Measurements from ENCODE around the gene RPLP1.

Gene RPLP1

GRCh38 chr15:69421498-69421897, 31.1 kb upstream of the RPLP1 start:
- peaks cover 31% of the 10 kb centered on the region for H3K79me2 ChIP-seq (ENCODE audit: low read length)
- no peak overlapping the region for H3K4me2 ChIP-seq (ENCODE audit: low read length)
- H3K4me1 ChIP-seq (ENCODE audit: low read length), result no peaks in the 10 kb centered on the region
- H3K9me3 ChIP-seq (ENCODE audit: insufficient read depth, low read length), result no peaks in the 10 kb centered on the region
- H3K9ac ChIP-seq (ENCODE audit: low read length), result no peak overlapping the region
- no peak overlapping the region for H2AFZ ChIP-seq (ENCODE audit: low read depth, low read length)
- no peak overlapping the region for H3K4me3 ChIP-seq (ENCODE audit: low read length)
- 0 out of 2 replicates have a peak, but pooled peaks cover 3% of the 10 kb centered on the region for H4K20me1 ChIP-seq (ENCODE audit: insufficient read depth, low read length)
- TF ChIP-seq CTCF (IDR thresholded peaks at IDR 0.05; ENCODE audit: low read depth, low read length) (no peak), EZH2phosphoT487 (IDR thresholded peaks at IDR 0.05; ENCODE audit: low read depth) (no peak)
- H3K36me3 ChIP-seq (replicated peaks; ENCODE audit: low read depth, low read length), result peaks cover 78% of the 10 kb centered on the region
- no peaks in the 10 kb centered on the region for H3K27me3 ChIP-seq (ENCODE audit: low read depth, low read length)
- H3K27ac ChIP-seq (ENCODE audit: low read length), result no peak overlapping the region

- Histone ChIP-seq H4K20me1 (ENCODE audit: insufficient read depth, low read length) (0 out of 2 replicates have a peak, but pooled peaks cover 3% of the 10 kb centered on the region), H3K4me1 (ENCODE audit: low read length) (no peaks in the 10 kb centered on the region), H2AFZ (ENCODE audit: low read depth, low read length) (no peak overlapping the region), H3K4me3 (ENCODE audit: low read length) (no peak overlapping the region), H3K27me3 (ENCODE audit: low read depth, low read length) (no peaks in the 10 kb centered on the region), H3K9me3 (ENCODE audit: insufficient read depth, low read length) (no peaks in the 10 kb centered on the region), H3K79me2 (ENCODE audit: low read length) (peaks cover 23% of the 10 kb centered on the region), H3K27ac (ENCODE audit: low read length) (no peak overlapping the region), H3K9ac (ENCODE audit: low read length) (no peak overlapping the region), H3K4me2 (ENCODE audit: low read length) (no peak overlapping the region), H3K36me3 (replicated peaks; ENCODE audit: low read depth, low read length) (peaks cover 81% of the 10 kb centered on the region)
- no peak for TF ChIP-seq EZH2phosphoT487 (IDR thresholded peaks at IDR 0.05; ENCODE audit: low read depth)
- TF ChIP-seq CTCF (IDR thresholded peaks at IDR 0.05; ENCODE audit: low read depth, low read length), result no peak
Observed at GRCh38 chr15:69422336-69422895, 30.2 kb upstream of the RPLP1 start.

- no peaks in the 10 kb centered on the region for H3K9me3 ChIP-seq (ENCODE audit: insufficient read depth, low read length)
- peaks cover 10% of the 10 kb centered on the region for H3K79me2 ChIP-seq (ENCODE audit: low read length)
- H3K4me2 ChIP-seq (ENCODE audit: low read length), result no peak overlapping the region
- H3K9ac ChIP-seq (ENCODE audit: low read length), result no peak overlapping the region
- H3K36me3 ChIP-seq (replicated peaks; ENCODE audit: low read depth, low read length), result peaks cover 77% of the 10 kb centered on the region
- H2AFZ ChIP-seq (ENCODE audit: low read depth, low read length), result no peak overlapping the region
- H4K20me1 ChIP-seq (ENCODE audit: insufficient read depth, low read length), result no peaks in the 10 kb centered on the region
- TF ChIP-seq CTCF (IDR thresholded peaks at IDR 0.05; ENCODE audit: low read depth, low read length) (no peak), EZH2phosphoT487 (IDR thresholded peaks at IDR 0.05; ENCODE audit: low read depth) (no peak)
- H3K4me1 ChIP-seq (ENCODE audit: low read length), result no peaks in the 10 kb centered on the region
- no peak overlapping the region for H3K4me3 ChIP-seq (ENCODE audit: low read length)
- no peaks in the 10 kb centered on the region for H3K27me3 ChIP-seq (ENCODE audit: low read depth, low read length)
- no peak overlapping the region for H3K27ac ChIP-seq (ENCODE audit: low read length)
Observed at GRCh38 chr15:69424001-69424400, 28.6 kb upstream of the RPLP1 start.

GRCh38 chr15:69424748-69425413, 27.7 kb upstream of the RPLP1 start:
- TF ChIP-seq CTCF (IDR thresholded peaks at IDR 0.05; ENCODE audit: low read depth, low read length), result no peak
- TF ChIP-seq EZH2phosphoT487 (IDR thresholded peaks at IDR 0.05; ENCODE audit: low read depth), result no peak
- Histone ChIP-seq H3K27ac (ENCODE audit: low read length) (no peak overlapping the region), H3K36me3 (replicated peaks; ENCODE audit: low read depth, low read length) (peaks cover 77% of the 10 kb centered on the region), H3K9ac (ENCODE audit: low read length) (no peak overlapping the region), H4K20me1 (ENCODE audit: insufficient read depth, low read length) (no peaks in the 10 kb centered on the region), H3K4me2 (ENCODE audit: low read length) (no peak overlapping the region), H3K4me1 (ENCODE audit: low read length) (no peaks in the 10 kb centered on the region), H3K27me3 (ENCODE audit: low read depth, low read length) (no peaks in the 10 kb centered on the region), H2AFZ (ENCODE audit: low read depth, low read length) (no peak overlapping the region), H3K4me3 (ENCODE audit: low read length) (no peak overlapping the region), H3K9me3 (ENCODE audit: insufficient read depth, low read length) (no peaks in the 10 kb centered on the region), H3K79me2 (ENCODE audit: low read length) (peaks cover 6% of the 10 kb centered on the region; the same call in 1 of the 2 replicates)
